Psoas muscle (tissue), 8 donors: ENCODE data around the gene HOXA5. TPM values are rescaled to one million over a fixed set of nuclear protein-coding genes. Genes with fewer than 3 reads are reported as not detected.

Experiments used
- ATAC-seq, 4 donors: fragments of 200-7000 bp; cut with Tn5 transposase; one replicate each; pipeline ENCODE4 v1.9.1; 2020; ENCODE audit warnings: moderate library complexity in 3 of 4, mild to moderate bottlenecking in 2 of 4
- DNase-seq, 2 donors: peaks; one replicate each; pipeline ENCODE4 v3.0.0-alpha.2; 2020
- H3K27ac ChIP-seq: fragments of 200-600 bp; one replicate; pipeline ENCODE4 v1.8.0; 2022
- H3K27me3 ChIP-seq, 3 donors: fragments of 200-600 bp in 1 of 3; one replicate each; pipeline versions ENCODE4 v1.6.1 to v1.8.0; 2013 to 2022; ENCODE audit warnings: low read length in 2 of 3, mild to moderate bottlenecking in 2 of 3, moderate library complexity in 1 of 3; ENCODE audit not compliant: insufficient read depth in 3 of 3
- H3K36me3 ChIP-seq, 2 donors: fragments of 200-600 bp in 1 of 2; one replicate each; pipeline versions ENCODE4 v1.6.1 to v1.8.0; 2013 to 2022; ENCODE audit warnings: low read depth in 1 of 2, mild to moderate bottlenecking in 1 of 2, moderate library complexity in 1 of 2; ENCODE audit not compliant: insufficient read depth in 1 of 2
- H3K4me1 ChIP-seq: fragments of 200-600 bp; one replicate; pipeline ENCODE4 v1.8.0; 2022
- H3K4me3 ChIP-seq: fragments of 200-600 bp; one replicate; pipeline ENCODE4 v1.8.0; 2022; ENCODE audit warnings: mild to moderate bottlenecking
- H3K9me3 ChIP-seq: fragments of 200-600 bp; one replicate; pipeline ENCODE4 v1.8.0; 2022
- CTCF ChIP-seq: fragments of 200-600 bp; IDR thresholded peaks from one replicate; pipeline ENCODE4 v1.8.0; 2022; ENCODE audit warnings: antibody characterized with exemption
- WGBS, 3 donors: extraction: QIAGEN DNeasy Blood & Tissue Kit; methylation state at CpG; one replicate each; pipeline versions ENCODE4 v1.1.6 to v1.1.7; 2013; 5-methylcytosine and 5-hydroxymethylcytosine counted together
- intact Hi-C, 2 donors: fragments of 100-400 bp; cut with DNase I; formaldehyde crosslinking; loops; one replicate each; pipeline versions ENCODE4 v1.11.0 to v1.14.2; 2022
- polyA plus RNA-seq, 3 donors: library from polyadenylated mRNA; stranded (reverse); fragments of 200-250 nt; gene quantifications; one replicate each; pipeline ENCODE4 v1.2.3, GENCODE V29; 2013
- total RNA-seq, 4 donors: library from RNA; stranded (reverse); fragmentation: NEBNext Ultra II Directional in 2 of 4; extraction: Animal tissue kit (Norgen Biotek cat#: 25700) in 2 of 4; gene quantifications; one replicate each; pipeline versions ENCODE4 v1.2.1 to v1.2.4, GENCODE V29; 2021 to 2023
- donor health status: healthy with polysubstance abuse.
- donor health status: DM: no; HTN: no; CAD: no; lungs with moderate emphysema.
- donor health status: Bipolar disorder and iron deficiency.
- donor health status: healthy.
- donor health status: DM: yes; HTN: yes; CAD: no.
- donor health status: DM: no; HTN: no; CAD: no.
- donor health status: DM: no; HTN: no; CAD: no.
- donor health status: DM: yes; HTN: yes; CAD: no.

Gene HOXA5
- total and polyA plus RNA-seq, 7 donors: 2.6 to 18.8 (median 6.6) TPM

GRCh38 chr7:27145165-27145913 is 1.9 kb upstream of the HOXA5 start:
- Histone ChIP-seq H3K9me3 (no peaks in the 10 kb centered on the region), H3K4me3 (peak overlapping the region; percentile 11), H3K27ac (peak overlapping the region; percentile 83), H3K4me1 (peaks cover 23% of the 10 kb centered on the region), H3K27me3 (no peaks in the 10 kb centered on the region), H3K36me3 (peaks cover 0 to 37% of the 10 kb centered on the region in 2 donors)
- WGBS, 3 donors: 84 to 88% (median 86%) methylated on average over 43 to 47 of the region's 47 CpGs
- ATAC-seq (no peak), DNase-seq (peak in 1 of 2 donors; percentile 45)
- TF ChIP-seq CTCF: no peak
- intact Hi-C loops: loop anchor here in 1 of 2 donors (10.0 kb wide), 1 partner anchor 751 kb away; no protein-coding TSS in a partner anchor

- intact Hi-C loops: loop anchor here in 1 of 2 donors (5.0 to 10.0 kb wide), 2 partner anchors 287 to 750 kb away; no protein-coding TSS in a partner anchor
- Histone ChIP-seq H3K4me3 (peak overlapping the region; percentile 12), H3K4me1 (peaks cover 23% of the 10 kb centered on the region), H3K27me3 (no peaks in the 10 kb centered on the region), H3K27ac (peak overlapping the region; percentile 83), H3K36me3 (peaks cover 0 to 37% of the 10 kb centered on the region in 2 donors), H3K9me3 (no peaks in the 10 kb centered on the region)
- DNase-seq (peak in 1 of 2 donors; percentile 53), ATAC-seq (no peak)
- TF ChIP-seq CTCF: no peak
- WGBS, 3 donors: 77 to 83% (median 80%) methylated on average over 29 to 31 of the region's 31 CpGs
These were observed 1.3 kb upstream of the HOXA5 start for GRCh38 chr7:27144781-27145164.

- TF ChIP-seq CTCF: no peak
- Histone ChIP-seq H3K27ac (peak overlapping the region; percentile 83), H3K4me3 (peak overlapping the region; percentile 20), H3K27me3 (no peaks in the 10 kb centered on the region), H3K4me1 (peaks cover 17% of the 10 kb centered on the region), H3K9me3 (no peaks in the 10 kb centered on the region), H3K36me3 (peaks cover 0 to 37% of the 10 kb centered on the region in 2 donors)
- intact Hi-C loops: loop anchor here in 1 of 2 donors (5.0 to 10.0 kb wide), 2 partner anchors 287 to 749 kb away; no protein-coding TSS in a partner anchor
- ATAC-seq: no peak
- DNase-seq: peak in 1 of 2 donors; percentile 42
- 73 to 76% (median 75%) methylated on average over 40 of the region's 40 CpGs for WGBS, 3 donors
These were observed 684 bp upstream of the HOXA5 start for GRCh38 chr7:27143950-27144780.

- 50 to 63% (median 61%) methylated on average over 29 of the region's 29 CpGs for WGBS, 3 donors
- no peak for ATAC-seq
- Histone ChIP-seq H3K27me3 (no peaks in the 10 kb centered on the region), H3K27ac (peak overlapping the region; percentile 83), H3K36me3 (peaks cover 0 to 37% of the 10 kb centered on the region in 2 donors), H3K4me3 (peak overlapping the region; percentile 74), H3K9me3 (no peaks in the 10 kb centered on the region), H3K4me1 (peaks cover 19% of the 10 kb centered on the region)
- peak in 1 of 2 donors; percentile 41 for DNase-seq
- no peak for TF ChIP-seq CTCF
- intact Hi-C loops: loop anchor here in 1 of 2 donors (5.0 to 10.0 kb wide), 2 partner anchors 285 to 748 kb away; no protein-coding TSS in a partner anchor
These were observed 880 bp downstream of the HOXA5 start for GRCh38 chr7:27142580-27143022.
